ENCODE results near the gene MYH10.

DNA sequence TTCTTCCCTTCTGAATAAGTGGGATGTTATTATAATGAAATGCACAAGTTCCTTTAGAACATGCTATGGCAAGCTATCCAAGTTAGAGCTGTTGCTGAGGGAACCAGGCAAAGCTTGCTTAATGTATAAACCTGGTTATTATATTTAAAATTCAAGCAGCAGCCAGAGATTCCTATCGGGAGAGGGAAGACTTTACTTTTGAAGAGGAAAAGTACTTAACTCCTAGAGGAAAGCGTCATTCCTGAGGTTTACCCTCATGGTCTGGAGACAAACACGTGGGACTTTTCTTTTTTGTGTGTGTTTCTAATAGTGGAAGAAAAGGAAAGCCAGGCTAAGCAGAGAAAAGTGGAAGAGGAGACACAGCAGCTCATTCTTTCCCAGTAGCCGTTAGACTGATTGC, 39.9 kb upstream of the MYH10 start:
- TF ChIP-seq EZH2 (IDR thresholded peaks at IDR 0.05; ENCODE audit: insufficient read depth, poor library complexity, severe bottlenecking), result no peak
- no peak for TF ChIP-seq EZH2phosphoT487 (IDR thresholded peaks at IDR 0.05; ENCODE audit: insufficient read depth, low read depth)
